Measurements from ENCODE around the gene FAM98C.

FAM98C gene

DNA sequence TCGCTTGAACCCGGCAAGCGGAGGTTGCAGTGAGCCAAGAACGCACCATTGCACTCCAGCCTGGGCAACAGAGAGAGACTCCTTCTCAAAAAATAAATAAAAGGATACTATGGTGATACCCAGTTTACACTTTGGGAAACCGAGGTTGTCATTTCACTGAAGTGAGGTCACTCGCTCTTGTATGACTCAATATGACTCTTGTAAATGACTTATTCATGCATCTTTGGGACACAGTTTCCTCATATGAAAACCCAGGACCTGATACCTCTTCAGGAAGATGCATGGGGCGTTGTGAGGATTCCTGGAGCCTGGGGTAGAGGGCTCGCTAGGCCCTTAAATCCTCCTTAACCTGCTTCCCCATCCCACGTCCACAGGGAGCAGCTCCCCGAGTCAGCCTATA lies 24.0 kb upstream of the FAM98C start:
- DNase-seq = no peak

DNA sequence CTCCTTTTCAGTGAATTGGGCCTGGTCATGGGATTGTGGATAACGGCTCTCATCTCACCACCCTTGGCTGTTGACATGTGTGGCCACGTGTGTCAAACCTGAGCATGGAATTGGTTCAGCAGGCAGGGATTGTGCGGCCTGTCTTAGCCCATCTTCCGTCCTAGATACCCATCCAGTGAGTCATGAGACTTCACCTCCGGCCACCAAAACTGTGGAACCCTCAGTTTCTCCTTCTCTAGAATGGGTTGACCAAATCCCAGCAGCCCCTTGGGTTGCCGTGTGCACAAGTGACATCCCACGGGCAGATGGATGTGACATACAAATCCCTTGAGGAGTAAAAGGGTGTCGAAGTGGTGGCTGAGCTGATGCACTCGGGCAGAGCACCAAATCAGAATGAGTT lies 21.8 kb upstream of the FAM98C start:
- no peak for DNase-seq

DNA sequence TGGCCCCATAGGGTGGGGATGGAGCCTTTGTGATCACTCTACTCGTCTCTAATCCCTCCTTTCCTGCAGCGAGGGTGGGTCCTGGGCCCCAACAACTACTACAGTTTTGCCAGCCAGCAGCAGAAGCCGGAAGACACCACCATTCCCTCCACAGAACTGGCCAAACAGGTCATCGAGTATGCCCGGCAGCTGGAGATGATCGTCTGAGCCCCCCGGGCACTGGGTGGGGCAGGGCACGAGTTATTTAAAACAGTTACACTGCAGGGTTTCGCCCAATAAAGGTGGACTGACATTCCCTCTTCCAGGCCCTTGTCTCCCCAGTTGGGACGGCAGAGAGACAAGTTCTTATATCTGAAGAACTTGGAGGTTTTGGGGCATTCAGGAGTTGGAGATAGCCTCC lies 19.7 kb upstream of the FAM98C start:
- DNase-seq = no peak

DNA sequence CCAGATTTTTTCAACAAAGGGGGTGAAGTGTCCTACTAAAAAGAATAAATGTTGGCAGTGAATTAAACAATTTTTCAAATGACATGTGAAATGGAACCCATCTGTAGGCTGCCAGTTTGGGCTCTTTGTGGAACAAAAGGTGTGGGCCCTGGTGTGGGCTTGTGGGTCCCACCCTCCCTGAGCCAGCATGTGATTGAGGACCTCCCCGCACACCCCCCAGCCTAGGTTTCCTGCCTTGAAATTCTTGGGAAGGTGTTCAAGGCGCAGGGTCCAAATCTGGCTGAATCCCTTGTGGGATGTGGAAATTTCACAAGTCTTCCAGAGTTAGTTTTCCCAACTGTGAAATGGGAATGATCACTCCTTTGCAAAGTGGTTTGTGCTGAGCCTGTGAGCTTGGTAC lies 19.1 kb upstream of the FAM98C start:
- DNase-seq = no peak

DNA sequence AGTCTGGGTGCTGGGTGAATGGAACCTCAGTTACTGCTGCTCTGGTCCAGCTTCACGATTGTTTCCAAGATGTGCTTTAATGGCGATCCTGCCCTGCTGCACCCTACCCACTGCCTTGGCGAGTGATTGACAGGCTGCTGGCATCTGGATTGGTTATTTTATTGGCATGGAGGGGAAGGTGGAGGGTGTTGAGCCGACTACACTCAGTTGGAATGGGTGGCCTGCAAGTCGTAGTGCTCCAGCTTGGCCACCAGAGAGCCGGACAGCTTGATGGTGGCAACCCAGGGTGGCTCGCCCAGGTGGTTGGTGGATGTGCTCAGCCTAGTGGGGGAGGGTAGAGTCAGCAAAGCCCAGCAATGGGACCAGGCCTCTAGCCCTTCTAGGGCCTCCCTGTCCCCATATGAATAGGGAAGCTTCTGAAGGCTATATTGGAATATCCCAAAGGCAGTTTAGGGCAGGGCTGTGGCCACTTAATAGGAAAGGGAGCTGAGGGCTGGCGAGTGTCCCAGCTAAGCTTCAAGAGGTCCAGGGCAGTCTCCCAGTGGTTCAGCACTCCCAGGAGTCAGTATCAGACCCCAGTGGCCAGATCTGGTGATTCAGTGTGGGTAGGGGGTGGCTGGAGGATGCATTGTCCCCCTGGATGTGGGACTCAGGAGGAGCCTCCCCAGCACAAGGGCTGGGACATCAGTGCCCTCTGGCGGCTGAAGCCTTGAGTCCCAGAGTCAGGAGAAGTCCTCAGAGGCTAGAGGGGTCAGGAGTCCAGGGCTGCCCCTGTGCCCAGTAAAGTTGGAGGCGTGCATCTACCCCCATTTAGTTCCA lies 18.5 kb upstream of the FAM98C start:
- DNase-seq = no peak

DNA sequence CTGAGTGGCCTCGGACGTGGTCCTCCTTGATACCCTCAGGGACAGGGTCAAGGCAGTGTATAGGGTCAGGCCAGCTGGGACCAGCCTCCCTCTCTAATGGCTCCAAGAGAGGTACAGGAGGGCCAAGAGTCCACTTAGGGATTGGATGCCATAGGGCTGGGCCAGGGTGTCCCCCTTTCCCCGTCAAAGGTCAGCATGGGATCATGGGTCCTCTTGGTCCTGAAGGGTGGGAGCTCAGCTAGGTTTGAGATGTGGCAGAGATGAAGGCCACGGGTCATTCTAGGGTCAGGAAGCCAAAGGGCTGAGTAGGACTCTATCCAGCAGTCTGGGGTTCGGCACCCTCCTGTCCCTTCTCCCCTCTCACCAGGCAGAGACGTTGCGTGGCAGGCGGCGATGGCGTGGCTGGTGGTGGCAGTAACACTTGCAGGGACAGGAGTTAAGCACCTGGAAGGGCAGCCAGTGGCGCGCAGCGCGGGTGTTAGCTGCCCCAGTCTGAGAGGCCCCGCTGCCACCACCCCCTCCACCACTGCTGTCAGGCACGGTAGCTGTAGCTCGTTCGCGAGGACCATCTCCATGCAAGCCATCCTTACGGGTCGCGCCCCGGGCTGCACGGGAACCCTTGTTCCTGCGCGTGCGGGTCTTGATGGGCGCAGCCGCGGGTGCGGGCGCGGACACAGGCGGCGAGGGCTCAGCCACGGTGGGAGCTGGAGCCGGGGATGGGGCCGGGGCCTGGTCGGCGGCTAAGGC lies 17.7 kb upstream of the FAM98C start:
- DNase-seq = no peak

DNA sequence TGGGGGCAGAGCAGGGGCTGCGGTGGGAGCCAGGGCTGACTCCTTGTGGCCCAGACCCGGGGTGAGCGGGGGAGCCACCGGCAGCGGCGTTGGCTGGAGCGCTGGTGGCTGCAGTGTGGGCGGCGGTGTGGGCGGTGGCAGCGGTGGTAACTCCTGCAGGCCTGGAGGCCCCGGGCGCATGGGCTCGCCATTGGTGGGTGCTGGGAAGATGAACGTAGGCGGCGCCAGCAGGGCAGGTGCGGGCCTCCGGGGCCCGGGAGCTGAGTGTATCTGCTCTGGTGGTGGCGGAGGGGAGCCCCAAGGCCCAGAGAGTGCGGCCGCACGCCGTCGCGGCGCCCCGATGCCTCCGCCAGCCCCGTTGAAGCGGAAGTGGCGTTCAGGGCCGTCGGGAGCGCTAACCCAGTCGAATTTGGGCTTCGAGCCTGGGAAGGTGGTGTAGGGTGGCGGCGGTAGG lies 17.1 kb upstream of the FAM98C start:
- no peak for DNase-seq

DNA sequence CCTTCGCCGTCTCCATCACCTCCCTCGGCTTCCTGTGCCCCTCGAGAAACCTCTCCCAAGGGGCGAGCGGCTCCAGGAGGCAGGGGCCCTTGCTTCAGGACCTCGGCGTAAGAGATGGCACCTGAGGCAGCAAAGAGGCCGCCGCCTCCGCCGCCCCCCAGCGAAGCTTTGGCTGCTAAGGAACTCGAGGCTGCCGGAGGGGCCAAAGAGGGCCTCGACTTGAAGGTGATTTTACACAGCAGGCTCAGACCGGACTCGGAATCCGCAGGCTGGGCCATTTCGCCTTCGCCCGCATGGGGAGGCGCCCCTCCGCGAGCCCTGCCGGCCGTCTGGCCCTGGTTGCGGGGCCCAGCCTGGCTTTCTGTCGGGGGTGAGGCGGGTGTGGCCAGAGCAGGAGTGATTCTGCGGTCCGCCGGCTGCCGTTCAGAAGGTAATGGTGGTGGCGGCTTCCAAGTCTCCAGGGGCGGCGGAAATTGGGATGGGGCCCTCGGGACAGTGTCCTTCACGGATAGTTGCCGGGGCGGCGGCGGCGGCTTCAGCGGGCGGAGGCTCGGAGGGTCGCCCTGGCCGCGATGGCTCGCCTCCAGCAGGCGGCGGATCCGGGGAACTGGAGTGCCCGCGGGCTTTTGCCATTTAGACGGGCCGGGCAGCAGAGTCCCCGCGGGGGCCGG lies 16.5 kb upstream of the FAM98C start:
- DNase-seq = no peak

DNA sequence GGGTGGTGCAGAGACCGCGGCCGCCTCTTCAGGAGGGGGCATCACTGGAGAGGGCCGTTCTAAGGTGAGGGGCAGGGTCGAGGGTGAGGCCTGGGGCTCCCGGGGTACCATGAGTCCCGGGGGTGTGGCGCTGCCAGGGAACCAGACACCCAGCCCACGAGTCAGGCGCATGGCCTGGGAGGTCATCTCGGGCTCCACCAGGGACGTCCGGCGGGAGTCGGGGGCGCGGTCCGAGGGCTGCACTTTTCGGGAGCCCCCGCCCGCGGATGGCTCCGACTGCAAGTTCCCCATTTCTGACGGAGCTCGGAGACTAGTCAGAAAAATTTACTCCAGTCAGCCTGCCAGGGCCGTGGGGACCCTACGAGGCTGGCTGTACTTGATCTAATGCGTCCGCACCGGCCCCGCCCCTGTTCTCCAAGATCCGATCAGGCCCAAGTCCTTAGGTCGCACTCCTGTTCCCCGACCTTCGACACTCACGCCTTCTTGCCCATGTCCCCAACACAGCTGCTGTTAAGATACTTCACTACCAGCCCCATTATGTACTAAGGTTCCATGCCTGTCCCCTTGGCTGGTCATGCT lies 15.8 kb upstream of the FAM98C start:
- peak; percentile 49 to 72 for DNase-seq

DNA sequence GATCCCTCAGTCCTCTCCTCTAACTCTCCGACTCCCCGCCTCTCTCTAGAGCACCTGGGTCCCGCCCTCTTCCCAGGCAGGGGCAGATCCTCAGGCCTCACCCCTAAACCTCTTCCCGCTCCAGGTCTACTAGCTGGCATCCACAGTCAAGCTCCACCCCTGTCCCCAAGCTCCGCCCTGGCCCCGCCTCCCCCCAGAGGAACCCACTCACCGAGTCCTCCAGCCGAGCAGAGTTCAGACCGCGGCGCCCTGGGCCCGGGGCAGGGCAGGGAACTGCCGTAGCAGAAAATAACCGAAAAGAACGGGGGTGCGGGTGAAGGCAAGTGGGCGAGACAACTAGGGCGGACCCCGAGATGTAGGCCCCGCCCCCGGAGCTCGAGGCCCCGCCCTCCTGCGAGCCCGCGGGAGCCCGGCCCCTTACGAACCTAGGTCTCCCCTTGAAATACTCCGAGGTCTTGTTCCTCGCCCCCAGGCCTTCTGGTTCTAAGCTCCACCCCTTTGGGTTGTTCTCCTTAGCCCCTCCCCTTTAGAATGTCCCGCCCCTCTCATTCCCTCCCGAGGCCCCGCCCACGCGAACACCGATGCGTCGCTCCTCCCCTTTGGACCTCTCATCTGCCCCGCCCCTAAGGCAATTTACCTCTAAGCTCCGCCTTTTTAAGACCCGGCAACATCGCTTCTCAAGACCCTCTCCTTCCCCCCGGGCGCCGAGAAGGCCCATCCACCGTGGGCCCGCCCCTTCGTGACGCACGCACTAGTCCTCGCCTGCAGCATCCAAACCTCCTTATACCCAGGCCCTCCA lies 15.1 kb upstream of the FAM98C start, which contains the start of gene GGN:
Gene GGN, minus strand, starts transcription at position 485 of the 799 bp plus-strand sequence. CDS start 773 bp downstream, outside the sequence.
- DNase-seq = peak; percentile 69

DNA sequence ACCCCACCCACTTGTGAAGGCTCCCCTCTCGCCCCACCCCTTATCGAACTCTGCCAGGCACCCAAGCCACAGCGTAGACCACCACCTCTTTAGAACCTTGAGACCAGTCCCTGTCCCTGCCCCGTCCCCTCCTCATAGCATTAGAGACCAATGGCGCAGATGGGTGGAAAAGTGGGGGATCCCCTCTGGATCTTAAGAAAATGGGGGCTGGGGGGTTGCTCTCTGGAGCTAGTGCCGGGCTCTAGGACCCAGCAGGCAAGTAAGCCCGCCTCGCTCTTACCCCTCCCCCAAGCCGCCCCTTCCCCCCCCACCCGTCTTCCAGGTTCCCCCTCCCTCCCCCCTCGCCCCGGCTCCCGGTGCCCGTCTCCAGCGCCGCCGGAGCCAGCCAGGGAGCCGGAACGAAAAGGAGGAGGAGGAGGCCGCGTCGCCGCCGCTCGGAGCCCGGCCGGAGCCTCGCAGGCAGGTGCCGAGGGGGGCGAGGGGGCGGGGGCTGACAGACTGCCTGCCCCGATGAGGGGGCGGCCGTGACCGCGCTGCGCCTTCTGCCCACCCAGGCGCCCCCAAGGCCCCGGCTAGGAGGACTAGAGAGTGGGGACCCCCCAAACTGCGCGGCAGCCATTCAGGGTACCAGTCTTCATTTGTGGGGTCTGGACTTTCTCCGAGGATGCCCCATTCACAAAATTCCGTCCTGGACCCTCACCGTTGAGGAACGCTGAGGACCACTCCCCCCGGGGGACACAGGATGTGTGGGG lies 14.4 kb upstream of the FAM98C start, which contains the start of gene SPRED3:
Gene SPRED3, plus strand, starts transcription at position 349 of the 752 bp plus-strand sequence. CDS start 1,606 bp downstream, outside the sequence.
- no peak for DNase-seq

DNA sequence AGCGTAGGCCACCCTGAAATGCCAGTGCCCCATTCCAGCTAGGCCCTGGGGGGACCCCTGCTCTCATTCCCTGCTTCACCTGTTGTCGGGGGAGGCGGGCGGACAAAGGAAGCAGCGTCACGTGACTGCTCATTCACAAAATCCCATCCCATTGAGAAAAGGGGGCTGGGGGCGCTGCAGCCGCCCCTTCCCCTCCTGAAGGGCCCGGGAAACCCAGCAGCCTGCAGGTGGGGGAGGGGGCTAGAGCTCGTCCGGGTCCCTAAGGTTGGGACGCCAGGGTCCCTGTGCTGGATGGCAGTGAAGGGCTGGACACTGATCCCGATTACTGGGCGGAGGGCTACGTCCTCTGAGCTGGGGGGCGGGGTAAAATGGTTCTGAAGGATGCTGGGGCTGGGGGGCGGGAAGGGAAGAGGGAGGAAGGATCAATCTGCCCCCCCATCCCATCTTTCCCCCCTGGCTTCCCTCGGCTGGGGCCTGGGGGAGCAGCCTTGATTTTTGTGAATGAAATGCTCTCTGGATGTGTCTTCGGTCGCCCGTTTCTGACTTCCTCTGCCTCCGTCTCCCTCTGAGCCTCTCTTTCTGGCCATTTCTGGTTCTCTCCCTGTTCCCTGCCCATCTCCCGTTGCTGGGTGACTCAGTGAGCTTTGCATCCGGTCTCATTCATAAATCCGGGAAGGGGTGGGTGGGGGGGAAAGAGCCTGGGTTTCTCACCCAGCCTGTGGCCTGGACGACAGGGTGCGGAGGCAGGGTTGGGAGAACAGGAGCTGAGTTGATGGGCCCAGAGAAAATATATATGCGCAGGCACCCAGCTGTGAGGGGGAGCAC lies 13.6 kb upstream of the FAM98C start:
- DNase-seq = peak; percentile 17 to 28

DNA sequence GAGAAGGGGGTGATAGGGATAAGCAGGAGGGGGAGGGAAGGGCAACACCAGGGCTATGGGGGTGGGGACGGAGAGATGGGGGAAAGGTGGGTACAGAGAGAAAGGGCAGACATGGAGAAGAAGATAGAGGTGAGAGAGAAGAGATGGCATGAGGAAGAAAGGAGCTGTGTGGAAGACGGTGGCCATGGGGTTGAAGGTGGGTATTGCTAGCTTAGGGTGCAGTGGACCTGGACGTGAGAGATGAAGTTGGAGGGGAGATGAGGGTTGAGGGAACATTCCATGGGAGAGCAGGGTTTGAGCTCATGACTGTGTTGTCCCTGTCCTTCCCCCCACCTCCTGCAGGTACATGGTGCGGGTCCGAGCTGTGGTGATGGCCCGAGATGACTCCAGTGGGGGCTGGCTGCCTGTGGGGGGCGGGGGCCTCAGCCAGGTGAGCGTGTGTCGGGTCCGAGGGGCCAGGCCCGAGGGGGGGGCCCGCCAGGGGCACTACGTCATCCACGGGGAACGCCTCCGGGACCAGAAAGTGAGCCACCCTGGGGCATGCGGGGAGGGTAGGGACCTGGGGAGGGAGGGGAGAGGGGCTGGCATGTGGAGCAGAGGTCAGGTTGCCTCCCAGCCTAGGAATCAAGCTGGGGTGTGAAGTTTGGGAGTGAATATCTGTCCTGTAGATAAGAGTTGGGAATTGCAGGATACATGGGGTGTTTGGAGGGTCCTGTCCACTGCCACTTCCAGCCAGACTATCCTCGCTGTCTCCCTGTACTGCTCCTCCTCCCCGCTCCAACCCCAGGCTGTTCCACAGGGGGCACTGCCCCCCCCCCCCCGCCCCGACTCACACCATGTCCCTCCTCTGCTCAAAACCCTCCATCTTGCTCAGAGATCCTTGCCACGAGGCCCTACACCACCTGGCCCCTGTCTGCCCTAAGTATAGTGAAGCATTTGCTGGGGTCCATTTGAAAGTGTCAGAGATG lies 12.7 kb upstream of the FAM98C start:
- DNase-seq = no peak

DNA sequence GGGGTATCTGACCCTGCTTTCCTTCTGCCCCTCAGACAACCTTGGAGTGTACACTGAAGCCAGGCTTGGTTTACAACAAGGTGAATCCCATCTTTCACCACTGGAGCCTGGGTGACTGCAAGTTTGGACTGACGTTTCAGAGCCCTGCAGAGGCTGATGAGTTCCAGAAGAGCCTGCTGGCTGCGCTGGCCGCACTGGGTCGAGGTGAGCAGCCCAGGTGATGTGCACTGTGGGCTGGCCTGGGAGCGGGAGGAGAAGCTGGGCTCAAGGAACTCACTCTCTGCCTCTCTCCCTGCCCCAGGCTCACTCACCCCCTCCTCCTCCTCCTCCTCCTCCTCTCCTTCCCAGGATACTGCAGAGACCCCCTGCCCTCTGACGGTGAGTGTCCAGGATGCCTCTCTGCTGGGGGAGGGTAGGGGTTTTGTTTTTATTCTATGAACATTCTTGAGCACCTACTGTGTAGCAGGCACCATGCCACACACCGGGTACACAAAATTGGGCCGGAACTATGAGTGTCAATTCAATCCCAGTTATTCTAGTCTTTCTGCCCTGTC lies 10.9 kb upstream of the FAM98C start:
- DNase-seq = no peak

DNA sequence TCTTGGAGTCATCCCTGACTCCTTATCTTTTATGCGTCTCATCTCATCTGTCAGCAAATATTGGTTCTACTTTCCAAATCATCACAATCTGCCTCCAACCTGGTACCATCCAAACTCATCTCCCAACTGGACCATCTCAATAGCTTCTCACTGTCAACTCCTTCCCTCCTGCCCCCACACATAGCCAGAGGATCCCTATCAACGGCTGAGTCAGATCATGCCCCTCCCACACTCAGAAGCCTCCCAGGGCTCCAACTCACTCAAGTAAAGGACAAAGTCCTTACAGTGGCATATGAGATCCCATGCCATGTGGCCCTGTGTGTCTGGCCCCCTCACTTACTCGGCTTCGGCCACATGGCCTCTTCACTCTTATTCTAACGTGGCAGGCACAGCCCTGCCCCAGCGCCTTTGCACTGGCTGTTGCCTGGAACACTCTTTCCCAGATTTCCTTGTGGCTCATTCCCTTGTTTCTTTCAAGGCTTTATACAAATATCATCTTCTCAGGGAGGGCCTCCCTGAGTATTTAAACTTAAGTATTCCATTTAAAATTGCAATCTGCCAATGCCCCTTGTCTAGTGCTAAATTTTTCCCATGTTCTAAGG lies 10.1 kb upstream of the FAM98C start:
- peak; percentile 49 to 66 for DNase-seq

DNA sequence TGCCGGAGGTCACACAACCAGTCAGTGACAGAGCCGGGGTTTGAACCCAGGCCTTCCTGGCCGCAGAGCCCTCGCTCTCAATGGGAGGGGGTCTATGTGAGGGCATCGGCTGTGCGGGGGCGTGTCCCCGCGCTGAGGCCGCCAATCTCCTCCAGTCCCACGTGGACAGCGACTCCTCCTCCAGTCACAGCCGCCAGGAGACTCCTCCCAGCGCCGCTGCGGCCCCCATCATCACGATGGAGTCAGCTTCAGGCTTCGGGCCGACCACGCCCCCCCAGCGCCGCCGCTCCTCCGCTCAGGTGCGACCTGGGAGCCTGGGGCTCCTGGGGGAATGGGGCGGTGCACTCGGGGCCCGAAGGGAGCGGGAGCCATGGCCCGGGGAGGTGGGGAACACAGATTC lies 8.4 kb upstream of the FAM98C start:
- no peak for DNase-seq

DNA sequence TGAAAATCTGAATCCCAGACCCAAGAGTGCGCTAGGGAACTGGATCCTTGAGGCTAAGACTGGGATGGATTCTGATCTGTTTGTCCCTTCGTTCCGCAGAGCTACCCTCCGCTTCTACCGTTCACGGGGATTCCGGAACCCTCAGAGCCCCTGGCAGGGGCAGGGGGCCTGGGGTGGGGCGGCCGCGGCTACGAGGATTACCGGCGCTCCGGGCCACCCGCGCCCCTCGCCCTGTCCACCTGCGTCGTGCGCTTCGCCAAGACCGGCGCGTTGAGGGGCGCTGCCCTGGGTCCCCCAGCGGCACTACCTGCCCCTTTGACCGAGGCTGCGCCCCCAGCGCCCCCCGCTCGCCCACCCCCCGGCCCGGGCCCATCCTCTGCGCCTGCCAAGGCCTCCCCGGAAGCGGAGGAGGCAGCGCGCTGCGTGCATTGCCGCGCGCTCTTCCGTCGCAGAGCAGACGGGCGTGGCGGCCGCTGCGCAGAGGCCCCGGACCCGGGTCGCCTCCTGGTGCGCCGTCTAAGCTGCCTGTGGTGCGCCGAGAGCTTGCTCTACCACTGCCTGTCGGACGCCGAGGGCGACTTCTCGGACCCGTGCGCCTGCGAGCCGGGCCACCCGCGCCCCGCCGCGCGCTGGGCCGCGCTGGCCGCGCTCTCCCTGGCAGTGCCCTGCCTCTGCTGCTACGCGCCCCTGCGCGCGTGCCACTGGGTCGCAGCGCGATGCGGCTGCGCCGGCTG lies 7.3 kb upstream of the FAM98C start:
- DNase-seq = no peak

DNA sequence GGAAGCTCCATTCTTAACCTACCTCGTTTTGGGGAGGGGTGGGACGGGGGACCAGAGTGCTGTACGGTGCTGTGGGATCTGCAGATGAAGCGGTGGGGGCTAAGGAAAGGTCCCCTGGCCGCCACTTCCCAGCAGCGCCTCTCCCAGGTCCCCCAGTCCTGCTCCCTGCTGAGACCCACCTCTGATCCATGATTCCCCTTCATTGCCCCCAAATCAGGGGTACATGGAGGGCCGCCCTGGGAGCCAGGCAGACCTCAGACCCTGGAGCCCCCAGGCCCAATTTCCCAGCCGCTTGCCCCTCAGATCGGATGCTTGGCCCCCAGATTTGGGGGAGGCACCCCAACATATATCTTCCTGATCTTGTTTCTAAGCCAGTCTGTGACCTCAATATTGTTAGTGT lies 3.8 kb upstream of the FAM98C start:
- DNase-seq = no peak
